HUES64 (cell line): ENCODE results near the gene ARID3B. TPM values are rescaled to one million over a fixed set of nuclear protein-coding genes. Genes with fewer than 3 reads are reported as not detected.

Experiments used
- H3K27ac ChIP-seq: 2 replicates; pipeline ENCODE4 v1.7.0; 2013; ENCODE audit warnings: low read depth, low read length, inconsistent platforms
- H3K27me3 ChIP-seq: 2 replicates; pipeline ENCODE4 v1.6.1; 2013; ENCODE audit warnings: mild to moderate bottlenecking, low read length; ENCODE audit not compliant: insufficient read depth
- H3K36me3 ChIP-seq: 2 replicates; pipeline ENCODE4 v1.6.1; 2013; ENCODE audit warnings: mild to moderate bottlenecking, low read length; ENCODE audit not compliant: insufficient read depth
- H3K4me1 ChIP-seq: 2 replicates; pipeline ENCODE4 v1.6.1; 2013; ENCODE audit warnings: mild to moderate bottlenecking, low read length, moderate library complexity; ENCODE audit not compliant: insufficient read depth
- H3K4me3 ChIP-seq: 2 replicates; pipeline ENCODE4 v1.5.1; 2013; ENCODE audit warnings: mild to moderate bottlenecking, low read length, moderate library complexity
- H3K9ac ChIP-seq: 2 replicates; pipeline ENCODE4 v1.6.1; 2013; ENCODE audit warnings: mild to moderate bottlenecking, low read depth, low read length
- H3K9me3 ChIP-seq: 2 replicates; pipeline ENCODE4 v1.6.1; 2013; ENCODE audit warnings: low read depth, low read length; ENCODE audit not compliant: insufficient read depth
- WGBS: fragments of 150-250, 120-280 bp; methylation state at CpG from one replicate; pipeline ENCODE4 v1.1.7; 2013; ENCODE audit warnings: missing lambda C conversion rate; 5-methylcytosine and 5-hydroxymethylcytosine counted together
- polyA plus RNA-seq, 2 experiments: library from polyadenylated mRNA; stranded (reverse); fragments of 50-300 nt; gene quantifications; one replicate each; pipeline ENCODE4 v1.2.3, GENCODE V29; 2013

ARID3B gene, protein sequence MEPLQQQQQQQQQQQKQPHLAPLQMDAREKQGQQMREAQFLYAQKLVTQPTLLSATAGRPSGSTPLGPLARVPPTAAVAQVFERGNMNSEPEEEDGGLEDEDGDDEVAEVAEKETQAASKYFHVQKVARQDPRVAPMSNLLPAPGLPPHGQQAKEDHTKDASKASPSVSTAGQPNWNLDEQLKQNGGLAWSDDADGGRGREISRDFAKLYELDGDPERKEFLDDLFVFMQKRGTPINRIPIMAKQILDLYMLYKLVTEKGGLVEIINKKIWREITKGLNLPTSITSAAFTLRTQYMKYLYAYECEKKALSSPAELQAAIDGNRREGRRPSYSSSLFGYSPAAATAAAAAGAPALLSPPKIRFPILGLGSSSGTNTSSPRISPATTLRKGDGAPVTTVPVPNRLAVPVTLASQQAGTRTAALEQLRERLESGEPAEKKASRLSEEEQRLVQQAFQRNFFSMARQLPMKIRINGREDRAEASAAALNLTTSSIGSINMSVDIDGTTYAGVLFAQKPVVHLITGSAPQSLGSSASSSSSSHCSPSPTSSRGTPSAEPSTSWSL
- 85.6 TPM for polyA plus RNA-seq (2013, experiment 1 of 2)
- polyA plus RNA-seq (2013, experiment 2 of 2) = 88.1 TPM

GRCh38 chr15:74540761-74541493 lies at the start of gene ARID3B:
TSS of gene ARID3B (plus strand) at chr15:74541220. CDS start at chr15:74543937, 2,717 bp downstream.
- H3K4me3 ChIP-seq = peak within 1 kb of the TSS; percentile 97
- H3K27ac ChIP-seq = peak within 1 kb of the TSS; percentile 97
- no peaks in the 10 kb centered on the region for H3K9me3 ChIP-seq
- H3K4me1 ChIP-seq = peaks cover 28% of the 10 kb centered on the region
- H3K36me3 ChIP-seq = peaks cover 18% of the 10 kb centered on the region
- peak within 1 kb of the TSS; percentile 96 for H3K9ac ChIP-seq
- no peaks in the 10 kb centered on the region for H3K27me3 ChIP-seq
- WGBS = under 1% methylated on average over 72 of the region's 73 CpGs

DNA sequence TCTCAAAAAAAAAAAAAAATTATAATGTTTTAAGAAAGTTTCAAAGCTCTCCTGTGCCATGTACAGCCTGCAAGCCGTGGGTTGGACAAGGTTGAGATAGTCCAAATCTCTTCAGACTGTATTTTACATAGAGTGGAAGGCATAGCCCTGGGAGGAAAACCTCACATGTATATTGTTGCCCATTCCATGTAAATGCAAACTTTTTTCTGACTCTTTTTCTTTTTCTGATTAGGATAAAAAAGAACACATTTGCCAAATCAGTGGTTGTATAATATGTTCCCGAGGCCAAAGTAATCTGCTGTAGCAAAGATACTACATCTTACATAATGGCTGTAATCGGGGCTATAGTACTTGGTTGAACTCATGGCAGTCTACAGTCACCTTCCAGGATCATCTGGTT lies 44.4 kb upstream of the ARID3B start:
- Histone ChIP-seq H3K9me3 (no peaks in the 10 kb centered on the region), H3K27me3 (no peaks in the 10 kb centered on the region), H3K4me1 (no peaks in the 10 kb centered on the region), H3K36me3 (no peaks in the 10 kb centered on the region), H3K4me3 (no peak overlapping the region), H3K9ac (no peak overlapping the region), H3K27ac (no peak overlapping the region)
- 100% methylated on average over 2 of the region's 3 CpGs for WGBS

GRCh38 chr15:74497584-74497983 lies 43.4 kb upstream of the ARID3B start:
- no peak overlapping the region for H3K4me3 ChIP-seq
- no peaks in the 10 kb centered on the region for H3K4me1 ChIP-seq
- H3K27me3 ChIP-seq = no peaks in the 10 kb centered on the region
- no peak overlapping the region for H3K9ac ChIP-seq
- WGBS = 92% methylated on average over 2 of the region's 2 CpGs
- no peak overlapping the region for H3K27ac ChIP-seq
- no peaks in the 10 kb centered on the region for H3K9me3 ChIP-seq
- no peaks in the 10 kb centered on the region for H3K36me3 ChIP-seq

GRCh38 chr15:74499366-74499765 lies 41.7 kb upstream of the ARID3B start:
- H3K36me3 ChIP-seq = no peaks in the 10 kb centered on the region
- no peaks in the 10 kb centered on the region for H3K9me3 ChIP-seq
- H3K9ac ChIP-seq = no peak overlapping the region
- H3K4me3 ChIP-seq = no peak overlapping the region
- H3K27me3 ChIP-seq = no peaks in the 10 kb centered on the region
- no peak overlapping the region for H3K27ac ChIP-seq
- H3K4me1 ChIP-seq = no peaks in the 10 kb centered on the region
- WGBS = 95% methylated on average over 2 of the region's 2 CpGs

DNA sequence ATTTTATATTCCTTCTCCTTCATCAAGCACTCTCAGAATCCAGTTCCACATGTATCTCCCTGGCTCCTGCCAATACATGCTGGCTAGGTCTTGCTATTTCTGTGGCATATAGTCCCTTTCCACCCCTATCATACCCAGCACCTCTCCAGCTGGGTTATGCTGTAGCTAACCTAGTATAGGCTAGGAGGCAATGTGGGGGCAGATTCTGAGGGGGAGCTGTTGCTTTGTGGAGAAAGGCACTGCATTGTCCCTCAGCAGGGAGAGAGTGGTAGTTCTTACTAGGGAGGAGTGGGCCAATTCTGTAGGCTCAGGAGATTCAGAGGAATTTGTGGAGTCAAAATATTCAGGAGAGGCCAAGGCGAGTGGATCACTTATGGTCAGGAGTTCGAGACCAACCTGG lies 40.6 kb upstream of the ARID3B start:
- WGBS = 100% methylated on average over 2 of the region's 2 CpGs

GRCh38 chr15:74502301-74502700 lies 38.7 kb upstream of the ARID3B start:
- Histone ChIP-seq H3K4me3 (no peak overlapping the region), H3K27me3 (no peaks in the 10 kb centered on the region), H3K9me3 (no peaks in the 10 kb centered on the region), H3K27ac (no peak overlapping the region), H3K36me3 (no peaks in the 10 kb centered on the region), H3K9ac (no peak overlapping the region), H3K4me1 (no peaks in the 10 kb centered on the region)
- 79% methylated on average over 3 of the region's 3 CpGs for WGBS

More for the DNA sequence above, 40.6 kb upstream of the ARID3B start:
- H3K27me3 ChIP-seq = no peaks in the 10 kb centered on the region
- H3K27ac ChIP-seq = no peak overlapping the region
- H3K9ac ChIP-seq = no peak overlapping the region
- no peak overlapping the region for H3K4me3 ChIP-seq
- no peaks in the 10 kb centered on the region for H3K9me3 ChIP-seq
- H3K36me3 ChIP-seq = no peaks in the 10 kb centered on the region
- H3K4me1 ChIP-seq = no peaks in the 10 kb centered on the region

- Histone ChIP-seq H3K9me3 (no peaks in the 10 kb centered on the region), H3K36me3 (no peaks in the 10 kb centered on the region), H3K27ac (no peak overlapping the region), H3K9ac (no peak overlapping the region), H3K27me3 (no peaks in the 10 kb centered on the region), H3K4me3 (no peak overlapping the region), H3K4me1 (no peaks in the 10 kb centered on the region)
- 92% methylated on average over 3 of the region's 3 CpGs for WGBS
Measured at GRCh38 chr15:74504418-74504817, 36.6 kb upstream of the ARID3B start.

DNA sequence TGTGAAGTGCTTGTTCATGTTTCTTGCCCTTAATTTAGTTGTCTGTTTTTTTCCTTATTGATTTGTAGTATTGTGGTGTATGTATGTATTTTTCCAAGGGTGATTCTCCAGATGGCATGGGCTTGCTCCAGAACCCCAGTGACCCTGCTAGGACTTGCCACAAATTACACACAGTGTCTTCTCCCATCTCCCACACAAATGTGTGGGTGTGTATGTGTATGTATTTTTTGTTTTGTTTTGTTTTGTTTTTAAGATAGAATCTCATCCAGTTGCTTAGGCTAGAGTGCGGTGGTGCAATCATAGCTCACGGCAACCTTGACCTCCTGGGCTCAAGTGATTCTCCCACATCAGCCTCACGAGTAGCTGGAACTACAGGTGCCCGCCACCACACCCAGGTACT lies 36.2 kb upstream of the ARID3B start:
- H3K36me3 ChIP-seq = no peaks in the 10 kb centered on the region
- H3K9me3 ChIP-seq = no peaks in the 10 kb centered on the region
- H3K4me3 ChIP-seq = no peak overlapping the region
- no peak overlapping the region for H3K27ac ChIP-seq
- 98% methylated on average over 4 of the region's 4 CpGs for WGBS
- no peaks in the 10 kb centered on the region for H3K4me1 ChIP-seq
- no peak overlapping the region for H3K9ac ChIP-seq
- H3K27me3 ChIP-seq = no peaks in the 10 kb centered on the region

- no peak overlapping the region for H3K27ac ChIP-seq
- 95% methylated on average over 6 of the region's 6 CpGs for WGBS
- no peak overlapping the region for H3K4me3 ChIP-seq
- H3K36me3 ChIP-seq = no peaks in the 10 kb centered on the region
- H3K9me3 ChIP-seq = no peaks in the 10 kb centered on the region
- no peaks in the 10 kb centered on the region for H3K4me1 ChIP-seq
- no peaks in the 10 kb centered on the region for H3K27me3 ChIP-seq
- H3K9ac ChIP-seq = no peak overlapping the region
Measured at GRCh38 chr15:74505837-74506514, 35.0 kb upstream of the ARID3B start.

- H3K9me3 ChIP-seq = no peaks in the 10 kb centered on the region
- H3K27me3 ChIP-seq = no peaks in the 10 kb centered on the region
- H3K36me3 ChIP-seq = no peaks in the 10 kb centered on the region
- 97% methylated on average over 3 of the region's 4 CpGs for WGBS
- no peak overlapping the region for H3K9ac ChIP-seq
- H3K27ac ChIP-seq = no peak overlapping the region
- H3K4me3 ChIP-seq = no peak overlapping the region
- no peaks in the 10 kb centered on the region for H3K4me1 ChIP-seq
Measured at GRCh38 chr15:74506515-74506840, 34.5 kb upstream of the ARID3B start.

- no peak overlapping the region for H3K27ac ChIP-seq
- 98% methylated on average over 4 of the region's 4 CpGs for WGBS
- no peaks in the 10 kb centered on the region for H3K27me3 ChIP-seq
- H3K9me3 ChIP-seq = no peaks in the 10 kb centered on the region
- no peak overlapping the region for H3K9ac ChIP-seq
- H3K4me3 ChIP-seq = no peak overlapping the region
- no peaks in the 10 kb centered on the region for H3K36me3 ChIP-seq
- no peaks in the 10 kb centered on the region for H3K4me1 ChIP-seq
Measured at GRCh38 chr15:74511583-74511982, 29.4 kb upstream of the ARID3B start.
